HepG2 (cell line): ENCODE measurements around the gene MLN. TPM values are rescaled to one million over a fixed set of nuclear protein-coding genes. Genes with fewer than 3 reads are reported as not detected.

Source experiments
- BRCA1 ChIP-seq: sonication (generic); formaldehyde crosslinking; IDR thresholded peaks from 2 replicates; pipeline ENCODE4 v1.4.0; 2020; ENCODE audit warnings: missing genetic modification reagents
- DMAP1 ChIP-seq: IDR thresholded peaks from 2 replicates; pipeline ENCODE4 v1.6.1; 2016
- HDAC6 ChIP-seq: fragments of 200-600 bp; sonication (generic); IDR thresholded peaks from 2 replicates; pipeline ENCODE4 v1.7.0; 2017; ENCODE audit warnings: mild to moderate bottlenecking, antibody characterized with exemption, low read length, low read depth
- HNF1B ChIP-seq: sonication (generic); formaldehyde crosslinking; IDR thresholded peaks from 2 replicates; pipeline ENCODE4 v1.5.1; 2020; ENCODE audit warnings: mild to moderate bottlenecking, moderate library complexity, missing genetic modification reagents
- KLF12 ChIP-seq: sonication (generic); formaldehyde crosslinking; IDR thresholded peaks from 2 replicates; pipeline ENCODE4 v1.4.0; 2020; ENCODE audit warnings: missing genetic modification reagents, borderline replicate concordance
- PAXIP1 ChIP-seq: sonication (generic); formaldehyde crosslinking; conservative IDR thresholded peaks from 2 replicates; pipeline ENCODE4 v1.4.0; 2020; ENCODE audit warnings: mild to moderate bottlenecking, missing genetic modification reagents, moderate library complexity
- RXRA ChIP-seq: sonication (generic); formaldehyde crosslinking; IDR thresholded peaks from 2 replicates; pipeline ENCODE4 v1.5.1; 2020; ENCODE audit warnings: missing genetic modification reagents
- SALL2 ChIP-seq: sonication (generic); formaldehyde crosslinking; IDR thresholded peaks from 2 replicates; pipeline ENCODE4 v1.8.1; 2023; ENCODE audit warnings: mild to moderate bottlenecking, missing genetic modification reagents, inconsistent platforms
- TEAD2 ChIP-seq: sonication (generic); formaldehyde crosslinking; IDR thresholded peaks from 2 replicates; pipeline ENCODE4 v1.9.0; 2021; ENCODE audit warnings: missing genetic modification reagents
- TEAD3 ChIP-seq: optimal IDR thresholded peaks from 2 replicates; pipeline ENCODE3; 2016; ENCODE audit warnings: borderline replicate concordance
- U2AF2 ChIP-seq: fragments of 200-400 bp; formaldehyde crosslinking; IDR thresholded peaks from 2 replicates; pipeline ENCODE4 v1.6.1; 2017; ENCODE audit warnings: low read depth, mild to moderate bottlenecking, low read length
- XRCC5 ChIP-seq: fragments of 200-400 bp; formaldehyde crosslinking; optimal IDR thresholded peaks from 2 replicates; pipeline ENCODE3; 2017; ENCODE audit warnings: mild to moderate bottlenecking, low read length
- ZNF337 ChIP-seq: sonication (generic); formaldehyde crosslinking; IDR thresholded peaks from 2 replicates; pipeline ENCODE4 v1.5.1; 2020; ENCODE audit warnings: missing genetic modification reagents, low read depth, mild to moderate bottlenecking, borderline replicate concordance
- ZNF597 ChIP-seq: sonication (generic); formaldehyde crosslinking; IDR thresholded peaks from 2 replicates; pipeline ENCODE4 v1.5.0; 2020; ENCODE audit warnings: missing genetic modification reagents
- ZNF678 ChIP-seq: sonication (generic); formaldehyde crosslinking; IDR thresholded peaks from 2 replicates; pipeline ENCODE4 v1.4.0; 2020; ENCODE audit warnings: mild to moderate bottlenecking, missing genetic modification reagents
- ZNF7 ChIP-seq: IDR thresholded peaks from 2 replicates; pipeline ENCODE4 v1.6.1; 2016; ENCODE audit warnings: missing biosample characterization, missing genetic modification reagents
- ZNF781 ChIP-seq: sonication (generic); formaldehyde crosslinking; IDR thresholded peaks from 2 replicates; pipeline ENCODE4 v1.5.1; 2020; ENCODE audit warnings: borderline replicate concordance, mild to moderate bottlenecking, missing genetic modification reagents; ENCODE audit errors: not compliant biosample characterization
- polyA plus RNA-seq, 8 experiments: library from polyadenylated mRNA; depleted of rRNA in 3 of 8; stranded (reverse) in 7 of 8; unstranded in 1 of 8; fragments of >200 nt; fragmentation: Illumina TruSeq in 4 of 8; extraction: Trizol in 4 of 8; gene quantifications; 2 replicates each; pipeline versions ENCODE4 v1.2.1 to v1.2.3, GENCODE V29; 2011 to 2016; ENCODE audit warnings: low read depth in 4 of 8, missing spikeins in 1 of 8, mixed read lengths in 1 of 8; ENCODE audit not compliant: insufficient read depth in 1 of 8
- total RNA-seq, 5 experiments: library from RNA; depleted of rRNA; stranded (reverse); fragments of >200 nt; fragmentation: Illumina TruSeq; extraction: Trizol; gene quantifications; 2 replicates each; pipeline ENCODE4 v1.2.3, GENCODE V29; 2016; ENCODE audit warnings: low read depth in 1 of 5
- TF ChIP-seq, protein P1 (sequence below): sonication (generic); formaldehyde crosslinking; IDR thresholded peaks from 2 replicates; pipeline ENCODE4 v1.9.0; 2021; ENCODE audit warnings: missing genetic modification reagents, borderline replicate concordance
- TF ChIP-seq, protein P2 (sequence below): sonication (generic); formaldehyde crosslinking; IDR thresholded peaks from 2 replicates; pipeline ENCODE4; 2020; ENCODE audit warnings: missing genetic modification reagents, mild to moderate bottlenecking, borderline replicate concordance

Gene MLN
- total and polyA plus RNA-seq, 2 of the 13 experiments (the other 11 are each of a cell fraction or from before 2014, with no cell fraction given) = not detected

DNA sequence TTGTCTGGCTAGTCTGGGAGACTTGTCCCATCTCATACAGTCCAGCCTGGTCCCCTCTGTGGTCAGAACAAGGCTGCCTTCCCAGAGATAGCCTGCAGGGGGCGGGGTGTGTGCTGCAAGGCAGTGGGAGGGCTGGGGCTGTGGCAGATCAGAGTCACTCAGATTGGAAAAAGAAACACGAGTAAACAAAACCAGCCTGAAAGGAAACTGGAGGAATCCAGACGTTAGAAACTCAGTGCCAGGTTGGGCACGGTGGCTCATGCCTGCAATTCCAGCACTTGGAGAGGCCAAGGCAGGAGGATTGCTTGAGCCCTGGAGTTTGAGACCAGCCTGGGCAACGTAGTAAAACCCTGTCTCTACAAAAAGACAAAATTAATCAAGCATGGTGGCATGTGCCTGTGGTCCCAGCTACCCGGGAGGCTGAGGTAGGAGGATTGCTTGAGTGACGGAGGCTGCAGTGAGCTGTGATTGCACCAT, 35.1 kb downstream of the MLN start (continued):
- TF ChIP-seq, protein P1, sequence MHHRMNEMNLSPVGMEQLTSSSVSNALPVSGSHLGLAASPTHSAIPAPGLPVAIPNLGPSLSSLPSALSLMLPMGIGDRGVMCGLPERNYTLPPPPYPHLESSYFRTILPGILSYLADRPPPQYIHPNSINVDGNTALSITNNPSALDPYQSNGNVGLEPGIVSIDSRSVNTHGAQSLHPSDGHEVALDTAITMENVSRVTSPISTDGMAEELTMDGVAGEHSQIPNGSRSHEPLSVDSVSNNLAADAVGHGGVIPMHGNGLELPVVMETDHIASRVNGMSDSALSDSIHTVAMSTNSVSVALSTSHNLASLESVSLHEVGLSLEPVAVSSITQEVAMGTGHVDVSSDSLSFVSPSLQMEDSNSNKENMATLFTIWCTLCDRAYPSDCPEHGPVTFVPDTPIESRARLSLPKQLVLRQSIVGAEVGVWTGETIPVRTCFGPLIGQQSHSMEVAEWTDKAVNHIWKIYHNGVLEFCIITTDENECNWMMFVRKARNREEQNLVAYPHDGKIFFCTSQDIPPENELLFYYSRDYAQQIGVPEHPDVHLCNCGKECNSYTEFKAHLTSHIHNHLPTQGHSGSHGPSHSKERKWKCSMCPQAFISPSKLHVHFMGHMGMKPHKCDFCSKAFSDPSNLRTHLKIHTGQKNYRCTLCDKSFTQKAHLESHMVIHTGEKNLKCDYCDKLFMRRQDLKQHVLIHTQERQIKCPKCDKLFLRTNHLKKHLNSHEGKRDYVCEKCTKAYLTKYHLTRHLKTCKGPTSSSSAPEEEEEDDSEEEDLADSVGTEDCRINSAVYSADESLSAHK (CRISPR knock-in tag) = no peak
- no peak for TF ChIP-seq ZNF7
- TF ChIP-seq ZNF597 (CRISPR knock-in tag) = no peak
- no peak for TF ChIP-seq TEAD2 (CRISPR knock-in tag)
- TF ChIP-seq PAXIP1 (CRISPR knock-in tag) = no peak
- TF ChIP-seq SALL2 (CRISPR knock-in tag) = no peak
- TF ChIP-seq KLF12 = no peak
- no peak for TF ChIP-seq BRCA1 (CRISPR knock-in tag)
- TF ChIP-seq TEAD3 (CRISPR knock-in tag) = peak; percentile 25
- no peak for TF ChIP-seq U2AF2
- no peak for TF ChIP-seq HDAC6
- TF ChIP-seq XRCC5 = peak; percentile 90
- no peak for TF ChIP-seq ZNF781
- no peak for TF ChIP-seq DMAP1 (CRISPR knock-in tag)
- no peak for TF ChIP-seq ZNF337
- TF ChIP-seq HNF1B (CRISPR knock-in tag) = 0 out of 2 replicates have a peak, but pooled peaks have one; percentile 36
- TF ChIP-seq ZNF678 = no peak
- no peak for TF ChIP-seq RXRA (CRISPR knock-in tag)
- TF ChIP-seq, protein P2, sequence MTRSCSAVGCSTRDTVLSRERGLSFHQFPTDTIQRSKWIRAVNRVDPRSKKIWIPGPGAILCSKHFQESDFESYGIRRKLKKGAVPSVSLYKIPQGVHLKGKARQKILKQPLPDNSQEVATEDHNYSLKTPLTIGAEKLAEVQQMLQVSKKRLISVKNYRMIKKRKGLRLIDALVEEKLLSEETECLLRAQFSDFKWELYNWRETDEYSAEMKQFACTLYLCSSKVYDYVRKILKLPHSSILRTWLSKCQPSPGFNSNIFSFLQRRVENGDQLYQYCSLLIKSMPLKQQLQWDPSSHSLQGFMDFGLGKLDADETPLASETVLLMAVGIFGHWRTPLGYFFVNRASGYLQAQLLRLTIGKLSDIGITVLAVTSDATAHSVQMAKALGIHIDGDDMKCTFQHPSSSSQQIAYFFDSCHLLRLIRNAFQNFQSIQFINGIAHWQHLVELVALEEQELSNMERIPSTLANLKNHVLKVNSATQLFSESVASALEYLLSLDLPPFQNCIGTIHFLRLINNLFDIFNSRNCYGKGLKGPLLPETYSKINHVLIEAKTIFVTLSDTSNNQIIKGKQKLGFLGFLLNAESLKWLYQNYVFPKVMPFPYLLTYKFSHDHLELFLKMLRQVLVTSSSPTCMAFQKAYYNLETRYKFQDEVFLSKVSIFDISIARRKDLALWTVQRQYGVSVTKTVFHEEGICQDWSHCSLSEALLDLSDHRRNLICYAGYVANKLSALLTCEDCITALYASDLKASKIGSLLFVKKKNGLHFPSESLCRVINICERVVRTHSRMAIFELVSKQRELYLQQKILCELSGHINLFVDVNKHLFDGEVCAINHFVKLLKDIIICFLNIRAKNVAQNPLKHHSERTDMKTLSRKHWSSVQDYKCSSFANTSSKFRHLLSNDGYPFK (CRISPR knock-in tag) = 0 out of 2 replicates have a peak, but pooled peaks have one; percentile 14
